Activated naive CD8-positive, alpha-beta T cell treated with anti-CD3 and anti-CD28 coated beads for 36 hours (primary cell): Measurements from ENCODE around the gene SYT15. TPM values are rescaled to one million over a fixed set of nuclear protein-coding genes. Genes with fewer than 3 reads are reported as not detected.

Source experiments
- DNase-seq: peaks from one replicate; pipeline ENCODE4 v3.0.0; 2021
- H3K27ac Mint-ChIP-seq: one replicate; pipeline ENCODE4 v1.8.0; 2022; ENCODE audit warnings: mild to moderate bottlenecking, moderate library complexity, mixed read lengths
- H3K27me3 Mint-ChIP-seq: one replicate; pipeline ENCODE4 v1.8.0; 2022; ENCODE audit warnings: mild to moderate bottlenecking, mixed read lengths
- H3K36me3 Mint-ChIP-seq: one replicate; pipeline ENCODE4 v1.8.0; 2021; ENCODE audit warnings: mild to moderate bottlenecking, mixed read lengths
- H3K4me1 Mint-ChIP-seq: one replicate; pipeline ENCODE4 v1.8.0; 2021; ENCODE audit warnings: mixed read lengths
- H3K4me3 Mint-ChIP-seq: one replicate; pipeline ENCODE4 v1.8.0; 2022; ENCODE audit warnings: mild to moderate bottlenecking, moderate library complexity, mixed read lengths
- H3K9me3 Mint-ChIP-seq: one replicate; pipeline ENCODE4 v1.8.0; 2022; ENCODE audit warnings: mixed read lengths
- total RNA-seq, 2 experiments: library from RNA; stranded (reverse); gene quantifications; one replicate each; pipeline ENCODE4 v1.2.3, GENCODE V29; 2021

Gene SYT15
- total RNA-seq, 2 experiments from 2014 or later, result 0.50 to 0.58 TPM

DNA sequence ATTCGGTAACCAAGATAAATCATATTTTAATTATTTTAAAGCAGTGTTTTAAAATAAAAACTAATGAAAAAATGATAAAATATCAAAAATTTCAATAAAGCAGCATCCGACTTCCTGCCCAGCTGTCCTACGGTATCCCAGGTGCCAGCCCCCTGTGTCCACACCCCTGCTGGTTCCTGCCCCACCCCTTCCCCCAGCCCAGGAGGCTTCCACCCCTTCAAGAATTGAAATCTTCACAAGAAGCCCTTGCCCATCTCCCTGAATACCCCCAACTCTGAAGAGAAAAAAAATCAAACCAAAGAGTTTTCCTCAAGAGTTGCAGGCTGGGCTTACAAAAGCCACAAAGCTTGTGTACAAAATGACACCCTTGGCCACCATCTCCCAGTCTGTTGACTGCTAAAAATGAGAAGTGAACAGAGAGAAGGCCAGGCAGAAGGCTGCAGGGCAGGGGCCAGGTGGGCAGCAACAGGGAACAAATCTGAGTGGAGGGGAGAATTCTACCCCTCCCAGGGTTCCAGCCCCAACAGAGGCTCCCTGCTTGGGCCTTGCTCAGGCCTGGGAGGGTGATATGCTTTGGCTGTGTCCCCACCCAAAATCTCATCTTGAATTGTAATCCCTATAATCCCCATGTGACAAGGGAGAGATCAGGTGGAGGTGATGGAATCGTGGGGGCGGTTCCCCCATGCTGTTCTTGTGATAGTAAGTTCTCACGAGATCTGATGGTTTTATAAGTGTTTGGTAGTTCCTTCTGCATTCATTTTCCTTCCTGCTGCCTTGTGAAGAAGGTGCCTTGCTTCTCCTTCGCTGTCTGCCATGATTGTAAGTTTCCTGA is 37.0 kb upstream of the SYT15 start:
- Mint-ChIP-seq H3K27me3 (peaks cover 52% of the 10 kb centered on the region), H3K27ac (no peak overlapping the region), H3K4me1 (peaks cover 4% of the 10 kb centered on the region), H3K9me3 (no peaks in the 10 kb centered on the region), H3K4me3 (no peak overlapping the region), H3K36me3 (no peaks in the 10 kb centered on the region)
- no peak for DNase-seq

DNA sequence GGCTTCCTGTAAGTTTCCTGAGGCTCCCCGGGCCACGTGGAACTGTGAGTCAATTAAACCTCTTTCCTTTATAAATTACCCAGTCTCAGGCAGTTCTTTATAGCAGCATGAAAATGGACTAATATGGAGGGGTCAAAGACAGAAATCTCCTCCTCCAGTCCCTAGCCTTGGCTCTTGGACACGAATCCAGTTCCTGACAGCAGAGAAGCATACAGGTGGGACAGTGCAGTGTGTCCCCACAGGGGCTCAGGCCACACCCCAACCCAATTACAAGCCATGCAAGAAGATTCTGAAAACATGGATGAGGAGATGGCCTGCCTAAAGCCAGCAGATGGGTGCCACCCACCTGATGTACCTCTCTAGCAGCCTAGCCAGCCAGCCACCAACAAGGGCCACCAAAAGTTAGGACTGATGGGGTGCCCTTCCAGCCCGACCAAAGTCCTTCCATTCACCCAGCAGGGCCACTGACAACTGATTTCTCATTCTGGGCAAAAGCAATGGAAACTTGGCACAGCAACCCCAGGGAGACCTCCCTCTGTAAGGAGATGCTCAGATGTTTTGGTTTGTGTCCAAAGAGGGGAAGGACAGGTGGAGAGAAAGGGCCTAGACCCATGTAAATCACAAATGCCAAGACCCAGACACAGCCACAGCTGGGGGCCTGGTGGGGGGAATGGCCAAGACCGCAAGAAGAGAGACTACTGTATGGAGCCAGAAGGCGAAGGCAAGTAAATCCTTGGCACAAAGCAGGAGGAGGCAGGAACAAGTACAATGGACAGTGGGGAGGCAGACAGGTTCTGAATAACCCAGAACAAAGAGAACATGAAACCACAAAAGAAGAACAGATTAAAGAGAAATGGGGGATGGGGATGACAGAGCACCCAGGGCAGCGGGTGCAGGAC is 36.1 kb upstream of the SYT15 start:
- DNase-seq, result no peak
- peaks cover 44% of the 10 kb centered on the region for H3K27me3 Mint-ChIP-seq

DNA sequence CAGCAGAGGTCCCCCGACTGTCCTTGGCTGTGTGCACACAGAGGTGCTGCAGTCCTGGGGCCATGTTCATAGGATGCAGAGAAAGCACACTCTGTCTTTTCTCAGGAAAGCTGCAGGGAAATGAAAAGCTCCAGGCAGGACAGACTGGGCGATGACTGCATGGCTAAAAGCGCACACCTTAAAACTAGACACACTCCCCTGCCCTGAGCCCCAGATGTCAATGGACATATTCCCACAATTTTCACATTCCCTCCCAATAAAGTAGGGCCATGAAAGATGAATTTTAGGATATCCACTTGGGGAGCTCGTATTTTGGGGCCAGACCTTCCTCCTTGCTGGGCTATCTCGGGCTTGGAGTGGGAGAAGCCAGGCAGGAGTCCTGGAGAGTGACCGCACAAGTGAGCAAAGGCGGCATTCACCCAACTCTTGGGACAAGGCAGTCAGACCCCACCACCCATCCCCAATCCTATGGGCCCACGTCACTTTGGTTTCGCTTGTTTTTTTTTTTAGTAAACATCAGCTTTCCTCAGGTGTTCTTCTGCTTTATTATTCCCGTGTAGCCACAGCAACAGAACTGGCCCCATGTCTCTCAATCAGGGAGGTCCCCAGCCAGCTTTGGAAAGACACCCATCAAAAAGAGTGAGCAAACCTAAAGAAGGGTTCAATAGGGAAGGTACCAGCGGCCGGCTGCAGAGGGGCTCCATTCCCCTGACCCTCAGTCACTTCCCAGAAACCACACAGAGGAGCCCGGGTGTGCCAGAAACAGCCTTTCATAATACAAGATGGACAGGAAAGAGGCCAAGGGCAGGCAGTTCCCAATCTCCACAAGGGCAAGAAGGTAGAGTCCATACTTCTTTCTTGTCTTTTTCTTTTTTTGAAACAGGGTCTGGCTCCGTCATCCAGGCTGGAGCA is 35.2 kb upstream of the SYT15 start:
- Mint-ChIP-seq H3K4me3 (no peak overlapping the region), H3K27ac (no peak overlapping the region), H3K4me1 (peaks cover 4% of the 10 kb centered on the region), H3K36me3 (no peaks in the 10 kb centered on the region), H3K27me3 (peaks cover 40% of the 10 kb centered on the region), H3K9me3 (no peaks in the 10 kb centered on the region)
- no peak for DNase-seq

More for the DNA sequence above, 36.1 kb upstream of the SYT15 start:
- H3K4me1 Mint-ChIP-seq, result peaks cover 4% of the 10 kb centered on the region
- no peak overlapping the region for H3K4me3 Mint-ChIP-seq
- no peak overlapping the region for H3K27ac Mint-ChIP-seq
- H3K9me3 Mint-ChIP-seq, result no peaks in the 10 kb centered on the region
- H3K36me3 Mint-ChIP-seq, result no peaks in the 10 kb centered on the region

DNA sequence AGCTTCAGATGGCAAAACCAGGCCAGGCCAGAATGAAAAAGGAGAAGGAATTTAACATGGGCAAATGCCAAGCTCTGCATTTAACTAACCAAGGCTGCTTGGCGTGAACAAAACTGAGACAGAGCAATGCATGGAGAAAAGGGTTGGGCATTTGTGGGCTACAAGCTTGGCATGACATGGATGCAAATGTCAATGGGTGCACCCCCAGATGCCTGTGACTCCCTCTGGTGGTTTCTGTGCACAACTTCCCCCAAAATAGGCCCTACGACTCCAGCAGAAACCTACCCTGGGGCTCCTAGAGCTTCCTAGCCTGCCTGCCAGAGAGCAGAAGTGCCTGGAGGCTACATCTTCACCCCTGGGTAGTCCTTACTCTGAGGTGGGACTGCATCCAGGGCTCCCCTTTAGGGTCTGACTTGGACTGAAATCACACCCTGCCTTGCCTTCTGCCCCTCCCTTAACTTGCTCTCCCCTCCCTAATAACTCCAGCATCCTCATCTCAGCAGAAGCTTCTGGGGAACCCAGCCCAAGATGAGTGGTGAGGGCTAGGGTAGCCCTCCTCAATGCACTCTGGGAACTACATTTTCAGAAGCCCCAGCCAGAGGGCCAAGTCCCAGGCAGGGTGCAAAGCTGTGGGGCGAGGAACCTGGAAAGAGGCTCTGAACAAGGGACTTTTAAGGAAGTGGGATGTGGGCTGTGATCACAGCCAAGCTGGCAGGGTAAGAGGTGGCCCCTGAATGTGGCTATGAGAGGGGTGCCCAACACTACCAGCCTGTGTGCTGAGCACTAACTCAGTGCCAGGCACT is 33.7 kb upstream of the SYT15 start:
- H3K36me3 Mint-ChIP-seq, result no peaks in the 10 kb centered on the region
- H3K9me3 Mint-ChIP-seq, result no peaks in the 10 kb centered on the region
- no peak overlapping the region for H3K27ac Mint-ChIP-seq
- peaks cover 2% of the 10 kb centered on the region for H3K4me1 Mint-ChIP-seq
- no peak for DNase-seq
- no peak overlapping the region for H3K4me3 Mint-ChIP-seq
- H3K27me3 Mint-ChIP-seq, result peaks cover 29% of the 10 kb centered on the region

DNA sequence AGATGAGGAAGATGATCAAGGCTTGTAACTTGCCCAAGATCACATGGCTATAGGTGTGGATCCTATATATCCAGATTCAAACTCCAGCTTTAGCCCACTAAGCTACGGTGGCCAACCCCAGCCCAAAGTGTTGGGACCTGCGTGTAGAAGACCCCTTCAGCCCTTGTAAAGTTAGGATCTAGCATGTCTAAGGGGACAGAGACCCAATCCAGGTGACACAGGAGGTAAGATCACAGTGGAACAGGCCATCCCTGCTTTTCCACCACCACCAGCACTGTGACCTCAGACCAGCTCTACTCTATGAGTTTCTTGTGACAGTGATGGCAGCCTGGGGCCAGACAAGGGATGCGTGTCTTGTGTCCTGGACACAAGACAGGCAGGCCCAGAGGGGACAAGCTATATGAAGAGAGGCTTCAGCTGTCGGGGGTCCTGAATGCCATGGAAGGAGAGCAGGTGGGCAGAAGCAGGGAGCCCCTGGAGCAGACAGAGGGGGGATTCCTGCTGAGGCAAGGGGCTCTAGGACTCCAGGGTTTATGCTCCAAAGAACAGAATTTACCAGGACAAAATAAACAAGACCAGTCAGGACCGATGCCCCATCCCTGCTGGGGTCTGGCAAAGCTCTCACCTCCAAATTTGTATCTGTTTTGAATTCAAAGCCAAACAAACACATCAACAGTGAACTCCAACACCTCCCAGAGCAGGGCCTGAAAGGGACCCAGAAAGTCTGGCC is 32.9 kb upstream of the SYT15 start:
- Mint-ChIP-seq H3K9me3 (no peaks in the 10 kb centered on the region), H3K4me1 (no peaks in the 10 kb centered on the region), H3K36me3 (no peaks in the 10 kb centered on the region), H3K27ac (no peak overlapping the region), H3K4me3 (no peak overlapping the region), H3K27me3 (peaks cover 21% of the 10 kb centered on the region)
- no peak for DNase-seq

DNA sequence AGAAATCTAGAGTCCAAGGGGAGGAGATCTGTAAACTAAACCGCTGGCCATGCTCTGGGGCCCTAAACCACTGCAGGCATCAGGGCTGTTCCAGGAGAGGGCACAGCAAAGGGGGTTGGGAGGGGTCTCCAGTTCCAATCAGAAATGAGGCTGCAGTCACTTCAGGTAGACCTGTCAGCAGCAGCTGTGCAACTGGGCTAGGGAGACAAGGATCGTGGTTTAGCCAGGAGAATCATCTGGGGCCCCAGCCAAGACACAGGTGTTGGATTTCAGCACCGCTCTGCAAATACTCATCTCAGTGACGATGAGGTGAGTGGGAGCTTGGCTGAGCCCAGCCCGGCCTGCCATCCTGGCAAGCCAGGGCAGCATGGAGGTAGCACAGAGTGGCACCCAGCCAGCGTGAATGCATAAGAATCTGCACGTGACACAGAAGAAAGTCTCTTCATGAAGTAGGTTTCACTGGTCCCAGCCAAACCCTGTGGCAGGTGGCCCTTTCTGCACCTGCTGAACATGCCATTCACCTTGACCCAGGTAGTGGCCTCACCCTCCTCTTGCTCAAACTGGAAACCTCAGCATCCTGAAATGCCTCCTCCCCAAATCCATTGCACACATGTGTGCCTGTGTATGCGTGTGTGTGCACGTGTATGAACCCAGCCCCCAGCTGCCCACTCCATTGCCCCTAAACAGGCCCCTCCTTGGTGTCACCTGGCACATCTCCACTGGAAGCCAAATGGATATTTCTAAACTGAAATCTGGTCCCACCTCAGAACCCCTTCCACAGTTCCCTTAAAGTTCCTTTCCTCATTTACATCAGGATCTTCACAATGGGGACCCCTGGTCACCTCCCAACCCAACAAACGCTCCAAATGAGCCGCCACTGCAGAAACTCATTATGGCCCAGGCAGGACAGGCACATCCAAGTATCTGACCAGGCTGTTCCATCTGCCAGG is 32.1 kb upstream of the SYT15 start:
- no peak overlapping the region for H3K4me3 Mint-ChIP-seq
- H3K27me3 Mint-ChIP-seq, result peaks cover 20% of the 10 kb centered on the region
- H3K4me1 Mint-ChIP-seq, result no peaks in the 10 kb centered on the region
- no peak overlapping the region for H3K27ac Mint-ChIP-seq
- no peaks in the 10 kb centered on the region for H3K36me3 Mint-ChIP-seq
- no peak for DNase-seq
- H3K9me3 Mint-ChIP-seq, result no peaks in the 10 kb centered on the region

DNA sequence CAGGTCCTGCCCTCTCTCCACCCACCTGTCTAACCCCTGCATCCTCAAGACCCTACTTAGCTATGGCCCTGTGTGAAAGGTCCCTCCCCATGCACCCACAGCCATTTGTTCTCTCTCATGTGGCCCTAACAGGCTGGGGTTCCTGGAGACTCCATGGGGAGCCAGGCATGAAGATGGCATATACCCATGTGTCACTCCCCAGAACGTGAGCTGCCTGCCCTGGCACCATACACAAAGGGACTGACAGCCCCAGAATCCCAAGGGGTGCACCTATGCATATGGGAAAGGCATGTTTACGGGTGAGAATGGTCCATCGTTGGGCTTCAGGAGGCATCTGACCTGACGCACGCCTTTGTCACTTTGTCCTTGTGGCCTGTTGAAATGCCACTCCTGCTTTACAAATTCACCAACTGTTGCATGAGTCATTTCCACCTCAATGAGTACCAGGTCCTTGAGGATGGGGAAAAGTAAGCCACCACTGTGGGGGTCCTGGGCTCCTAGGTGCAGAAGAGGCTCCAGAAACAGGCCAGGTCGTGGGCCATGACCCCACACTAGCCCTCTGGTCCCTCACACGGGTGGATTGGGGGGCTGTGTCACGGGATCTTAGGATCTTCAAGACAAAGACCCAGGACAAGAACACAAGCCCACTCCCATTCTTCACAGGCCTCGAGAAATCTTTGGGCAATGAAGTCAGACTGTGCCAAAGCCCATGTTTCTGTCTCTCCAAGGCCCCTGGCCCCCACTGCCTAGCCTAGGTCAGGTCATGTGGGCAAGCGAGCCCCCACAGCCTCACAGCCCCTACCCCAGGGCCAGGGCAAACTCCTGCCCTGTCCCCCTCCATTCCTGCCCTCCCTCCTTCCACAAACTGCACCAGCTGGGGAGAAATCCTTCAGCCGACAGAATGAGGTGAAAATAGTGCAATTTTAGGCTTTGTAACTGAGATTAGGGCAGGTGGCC is 31.1 kb upstream of the SYT15 start:
- Mint-ChIP-seq H3K27me3 (peaks cover 11% of the 10 kb centered on the region), H3K4me3 (no peak overlapping the region), H3K27ac (no peak overlapping the region), H3K4me1 (no peaks in the 10 kb centered on the region), H3K36me3 (no peaks in the 10 kb centered on the region), H3K9me3 (no peaks in the 10 kb centered on the region)
- DNase-seq, result no peak

DNA sequence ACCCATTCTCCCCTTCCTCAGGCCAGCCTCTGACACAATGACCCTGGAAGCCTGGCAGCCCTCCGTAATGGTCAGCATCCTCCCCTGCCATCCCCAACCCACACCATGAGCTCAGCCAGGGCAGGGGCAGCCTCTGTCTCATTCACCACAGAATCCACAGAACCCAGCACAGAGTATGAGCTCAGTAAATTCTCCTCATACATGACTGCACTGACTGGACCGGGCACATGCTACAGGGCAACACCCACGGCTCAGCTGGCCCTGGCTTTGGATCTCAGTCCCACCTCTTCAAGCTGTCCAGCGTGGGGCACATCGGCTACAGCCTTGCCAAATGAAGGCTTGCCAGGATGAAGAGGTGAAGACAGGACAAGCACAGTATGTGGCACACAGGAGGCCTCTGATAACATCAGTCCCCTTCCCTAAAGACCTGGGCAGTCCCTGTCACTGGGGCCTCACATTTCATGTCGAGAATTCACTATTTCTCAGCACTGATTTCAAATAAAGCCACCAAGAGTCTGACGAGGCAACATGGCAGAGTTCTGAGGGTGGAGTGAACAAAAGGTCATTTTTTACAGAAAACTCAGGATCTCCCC is 30.3 kb upstream of the SYT15 start:
- Mint-ChIP-seq H3K27ac (no peak overlapping the region), H3K9me3 (no peaks in the 10 kb centered on the region)
- DNase-seq, result no peak

DNA sequence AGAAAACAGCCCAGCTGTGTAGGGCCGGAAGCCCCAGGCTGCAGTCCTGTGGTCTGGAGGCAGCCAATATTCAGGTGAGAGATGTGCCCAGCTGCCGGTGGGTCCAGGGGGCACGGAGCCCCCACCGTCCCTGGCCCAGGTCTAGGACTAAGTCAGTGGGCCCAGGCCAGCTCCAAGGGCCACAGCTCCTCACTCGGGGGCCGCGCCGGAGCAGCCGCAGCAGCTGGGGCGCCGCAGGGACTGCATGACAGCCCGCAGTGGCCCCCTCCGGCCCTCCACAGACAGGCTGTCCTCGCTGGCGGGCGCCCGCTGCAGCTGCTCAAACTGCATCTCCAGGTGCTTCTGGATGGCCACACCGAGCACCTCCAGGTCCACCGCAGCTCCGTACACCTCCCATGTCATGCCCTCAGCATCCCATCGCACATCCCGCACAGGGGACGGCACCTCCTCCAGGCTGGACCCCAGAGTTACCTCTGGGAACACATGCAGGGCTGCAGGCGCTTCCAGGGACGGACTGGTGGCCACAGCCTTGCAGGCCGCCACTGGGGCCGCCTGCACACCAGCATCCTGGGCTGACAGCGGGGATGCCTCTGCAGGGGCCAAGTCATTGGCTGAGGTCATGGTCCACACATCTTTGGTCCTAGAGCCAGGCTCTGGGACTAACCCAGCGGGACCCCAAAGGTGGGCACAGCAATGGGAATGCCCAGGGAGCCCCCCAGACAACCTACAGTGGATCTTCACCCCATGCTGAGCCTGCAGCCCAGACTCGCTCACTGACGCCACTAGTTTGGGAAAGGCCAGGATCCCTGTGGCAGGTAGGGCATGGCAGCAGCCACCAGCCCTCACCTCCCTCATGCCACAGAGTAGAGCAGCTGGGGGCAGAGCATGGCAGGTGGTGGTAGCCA is 29.5 kb upstream of the SYT15 start:
- Mint-ChIP-seq H3K27me3 (no peaks in the 10 kb centered on the region), H3K27ac (no peak overlapping the region), H3K4me1 (no peaks in the 10 kb centered on the region), H3K36me3 (no peaks in the 10 kb centered on the region), H3K4me3 (no peak overlapping the region), H3K9me3 (no peaks in the 10 kb centered on the region)
- DNase-seq, result no peak

More for the DNA sequence above, 30.3 kb upstream of the SYT15 start:
- Mint-ChIP-seq H3K4me3 (no peak overlapping the region), H3K27me3 (peaks cover 6% of the 10 kb centered on the region), H3K4me1 (no peaks in the 10 kb centered on the region), H3K36me3 (no peaks in the 10 kb centered on the region)

DNA sequence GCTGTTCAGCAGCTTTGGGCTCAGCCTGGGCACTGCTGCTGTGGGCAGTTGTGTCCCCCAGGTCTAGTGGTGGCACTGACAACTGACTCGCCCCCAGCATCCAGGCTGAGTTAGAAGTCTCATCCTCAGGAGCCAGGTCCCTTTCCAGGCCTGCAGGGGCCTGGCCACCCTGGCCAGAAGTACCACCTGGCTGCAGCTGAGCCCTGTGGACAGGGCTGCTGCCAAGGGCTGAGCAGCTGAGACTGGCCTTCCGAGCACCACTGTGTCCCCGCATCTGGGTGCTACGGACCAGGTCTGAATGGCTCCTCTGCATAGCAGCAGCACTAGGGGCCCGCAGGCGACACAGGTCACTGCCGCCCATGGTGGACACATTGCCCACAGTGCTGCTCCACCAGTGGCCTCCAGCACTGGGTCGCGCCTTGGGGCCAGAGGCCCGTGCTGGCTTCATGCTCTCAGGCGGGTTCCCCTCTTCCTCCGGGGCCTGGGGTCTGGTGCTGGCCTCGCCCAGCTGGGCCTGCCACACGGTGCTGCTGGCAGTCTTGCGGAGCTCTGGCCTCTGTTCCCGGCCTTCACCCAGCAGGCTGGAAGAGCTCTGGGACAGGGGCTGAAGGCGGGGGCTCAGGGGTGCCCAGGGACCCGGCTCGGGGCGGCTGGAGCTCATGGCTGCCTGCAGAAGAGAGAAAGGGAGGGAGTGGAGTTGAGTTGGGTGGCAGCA is 28.7 kb upstream of the SYT15 start:
- H3K4me1 Mint-ChIP-seq, result no peaks in the 10 kb centered on the region
- no peak overlapping the region for H3K27ac Mint-ChIP-seq
- no peak overlapping the region for H3K4me3 Mint-ChIP-seq
- H3K9me3 Mint-ChIP-seq, result no peaks in the 10 kb centered on the region
- H3K27me3 Mint-ChIP-seq, result no peaks in the 10 kb centered on the region
- DNase-seq, result no peak
- H3K36me3 Mint-ChIP-seq, result no peaks in the 10 kb centered on the region
